HTERT RPE-1 (cell line): ENCODE data around the gene PHLDB1.

Experiments used
- in situ Hi-C: fragments of 300-500 bp; cut with MboI; formaldehyde crosslinking; loops from 4 replicates; pipeline ENCODE4 v1.14.3; 2020; ENCODE audit warnings: low sequenced_read_pairs

Gene PHLDB1

GRCh38 chr11:118658429-118659313 is 51.3 kb downstream of the PHLDB1 start:
- in situ Hi-C loops: no loop called here

- in situ Hi-C loops: no loop called here
These were observed 52.0 kb downstream of the PHLDB1 start for GRCh38 chr11:118659314-118659952.

- in situ Hi-C loops: no loop called here
These were observed 52.7 kb downstream of the PHLDB1 start for GRCh38 chr11:118659953-118660680.

GRCh38 chr11:118660681-118661424 is 53.4 kb downstream of the PHLDB1 start:
- in situ Hi-C loops: no loop called here

GRCh38 chr11:118661425-118662301 is 54.2 kb downstream of the PHLDB1 start:
- in situ Hi-C loops: no loop called here

- in situ Hi-C loops: no loop called here
These were observed 55.2 kb downstream of the PHLDB1 start for GRCh38 chr11:118662401-118663271.

- in situ Hi-C loops: no loop called here
These were observed 56.0 kb downstream of the PHLDB1 start for GRCh38 chr11:118663381-118663780.

GRCh38 chr11:118663902-118664301 is 56.5 kb downstream of the PHLDB1 start:
- in situ Hi-C loops: no loop called here

- in situ Hi-C loops: no loop called here
These were observed 59.0 kb downstream of the PHLDB1 start for GRCh38 chr11:118666371-118666770.

GRCh38 chr11:118670063-118670462 is 62.6 kb downstream of the PHLDB1 start:
- in situ Hi-C loops: no loop called here

- in situ Hi-C loops: no loop called here
These were observed 63.8 kb downstream of the PHLDB1 start for GRCh38 chr11:118671254-118671653.

GRCh38 chr11:118672846-118673245 is 65.4 kb downstream of the PHLDB1 start:
- in situ Hi-C loops: no loop called here

- in situ Hi-C loops: no loop called here
These were observed 66.1 kb downstream of the PHLDB1 start for GRCh38 chr11:118673361-118674081.

- in situ Hi-C loops: no loop called here
These were observed 66.6 kb downstream of the PHLDB1 start for GRCh38 chr11:118674082-118674435.

GRCh38 chr11:118677977-118678376 is 70.6 kb downstream of the PHLDB1 start:
- in situ Hi-C loops: loop anchor here (25.0 kb wide), 1 partner anchor 284 kb away; the partner anchor contains the start of genes FOXR1 and UPK2

- in situ Hi-C loops: loop anchor here (25.0 kb wide), 1 partner anchor 283 kb away; the partner anchor contains the start of genes FOXR1 and UPK2
These were observed 71.5 kb downstream of the PHLDB1 start for GRCh38 chr11:118678908-118679307.

GRCh38 chr11:118679483-118679882 is 72.1 kb downstream of the PHLDB1 start, which contains the start of gene TREH:
Gene TREH (minus strand): TSS chr11:118679650. CDS start chr11:118679627, 23 bp downstream.
- in situ Hi-C loops: loop anchor here (25.0 kb wide), 1 partner anchor 283 kb away; the partner anchor contains the start of genes FOXR1 and UPK2

- in situ Hi-C loops: loop anchor here (25.0 kb wide), 1 partner anchor 280 kb away; the partner anchor contains the start of genes FOXR1 and UPK2
These were observed 75.0 kb downstream of the PHLDB1 start for GRCh38 chr11:118682372-118682771.
